ENCODE results near the gene GNLY. TPM values are rescaled to one million over a fixed set of nuclear protein-coding genes. Genes with fewer than 3 reads are reported as not detected.

Gene GNLY
- total RNA-seq, 1 donor from 2014 or later = 23.5 TPM

DNA sequence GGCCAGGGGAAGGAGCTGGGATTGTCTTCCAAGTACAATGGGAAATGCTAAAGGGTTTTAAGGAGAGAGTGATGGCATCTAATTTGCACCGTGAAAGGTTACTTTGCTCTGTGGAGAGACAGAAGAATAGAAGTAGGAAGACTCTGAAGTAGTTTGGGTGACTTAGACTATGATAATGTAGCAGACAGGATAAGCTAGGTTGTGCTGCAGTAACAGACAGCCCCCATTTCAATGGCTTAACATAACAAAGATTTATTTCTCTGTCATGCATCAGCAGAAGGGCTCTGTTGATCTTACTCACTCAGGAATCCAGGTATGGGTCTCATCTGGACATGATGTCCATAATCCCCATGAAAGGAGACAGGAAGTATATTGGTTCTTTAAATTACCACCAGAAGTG is 26.4 kb downstream of the GNLY start:
- H3K4me3 Mint-ChIP-seq (ENCODE audit: low read depth) = no peak overlapping the region
- DNase-seq (ENCODE audit: low spot score) = no peak
- H3K9me3 Mint-ChIP-seq = no peaks in the 10 kb centered on the region
- no peak overlapping the region for H3K27ac Mint-ChIP-seq
- peaks cover 29% of the 10 kb centered on the region for H3K27me3 Mint-ChIP-seq (ENCODE audit: low read depth)
- no peaks in the 10 kb centered on the region for H3K36me3 Mint-ChIP-seq (ENCODE audit: low read depth)
- peaks cover 5% of the 10 kb centered on the region for H3K4me1 Mint-ChIP-seq (ENCODE audit: low read depth)
- intact Hi-C loops (cut with micrococcal nuclease) = loop anchor here (10.0 kb wide), 1 partner anchor 364 kb away; no protein-coding TSS in a partner anchor

DNA sequence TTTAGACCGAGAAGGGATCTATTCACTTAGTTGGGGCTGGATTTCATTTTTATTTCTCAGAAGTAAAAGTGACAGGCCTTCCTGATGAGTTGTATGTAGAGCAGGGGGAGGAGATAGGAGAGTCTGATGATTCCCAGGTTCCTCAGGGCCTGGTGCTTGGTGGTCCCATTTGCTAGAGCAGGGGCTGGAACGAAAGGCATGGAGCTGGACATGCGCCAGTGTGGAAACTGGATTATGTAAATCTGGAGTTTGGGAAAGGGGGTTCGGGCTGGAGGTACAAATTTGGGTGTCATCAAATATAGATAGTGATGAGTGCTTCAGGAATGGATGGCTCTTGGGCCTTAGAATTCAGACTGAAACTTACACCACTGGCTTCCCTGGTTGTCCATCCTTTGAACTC is 27.5 kb downstream of the GNLY start:
- no peaks in the 10 kb centered on the region for H3K9me3 Mint-ChIP-seq
- H3K4me3 Mint-ChIP-seq (ENCODE audit: low read depth) = no peak overlapping the region
- H3K4me1 Mint-ChIP-seq (ENCODE audit: low read depth) = no peaks in the 10 kb centered on the region
- no peaks in the 10 kb centered on the region for H3K36me3 Mint-ChIP-seq (ENCODE audit: low read depth)
- peaks cover 23% of the 10 kb centered on the region for H3K27me3 Mint-ChIP-seq (ENCODE audit: low read depth)
- no peak overlapping the region for H3K27ac Mint-ChIP-seq
- DNase-seq (ENCODE audit: low spot score) = no peak
- intact Hi-C loops (cut with micrococcal nuclease) = loop anchor here (10.0 kb wide), 1 partner anchor 363 kb away; no protein-coding TSS in a partner anchor

DNA sequence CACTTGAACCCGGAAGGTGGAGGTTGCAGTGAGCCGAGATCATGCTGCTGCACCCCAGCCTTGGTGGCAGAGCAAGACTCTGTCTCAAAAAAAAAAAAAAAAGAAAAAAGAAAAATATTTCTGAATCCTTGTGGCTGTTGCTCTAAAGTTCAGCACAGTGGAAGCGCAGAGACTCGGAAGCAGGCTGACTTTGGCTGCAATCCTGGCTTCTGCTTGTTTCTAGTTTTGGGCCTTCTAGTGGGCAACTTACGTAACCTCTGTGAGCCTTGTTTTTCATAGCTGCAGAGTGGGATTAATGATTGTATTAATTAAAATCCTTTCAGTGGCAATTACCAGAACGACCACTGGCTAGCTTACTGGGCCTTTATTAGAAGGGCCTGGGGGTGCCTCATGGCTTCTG is 28.4 kb downstream of the GNLY start:
- Mint-ChIP-seq H3K27me3 (ENCODE audit: low read depth) (peaks cover 20% of the 10 kb centered on the region), H3K4me3 (ENCODE audit: low read depth) (no peak overlapping the region), H3K27ac (no peak overlapping the region), H3K36me3 (ENCODE audit: low read depth) (no peaks in the 10 kb centered on the region), H3K9me3 (no peaks in the 10 kb centered on the region), H3K4me1 (ENCODE audit: low read depth) (no peaks in the 10 kb centered on the region)
- intact Hi-C loops (cut with micrococcal nuclease) = loop anchor here (10.0 kb wide), 1 partner anchor 362 kb away; no protein-coding TSS in a partner anchor
- DNase-seq (ENCODE audit: low spot score) = no peak

DNA sequence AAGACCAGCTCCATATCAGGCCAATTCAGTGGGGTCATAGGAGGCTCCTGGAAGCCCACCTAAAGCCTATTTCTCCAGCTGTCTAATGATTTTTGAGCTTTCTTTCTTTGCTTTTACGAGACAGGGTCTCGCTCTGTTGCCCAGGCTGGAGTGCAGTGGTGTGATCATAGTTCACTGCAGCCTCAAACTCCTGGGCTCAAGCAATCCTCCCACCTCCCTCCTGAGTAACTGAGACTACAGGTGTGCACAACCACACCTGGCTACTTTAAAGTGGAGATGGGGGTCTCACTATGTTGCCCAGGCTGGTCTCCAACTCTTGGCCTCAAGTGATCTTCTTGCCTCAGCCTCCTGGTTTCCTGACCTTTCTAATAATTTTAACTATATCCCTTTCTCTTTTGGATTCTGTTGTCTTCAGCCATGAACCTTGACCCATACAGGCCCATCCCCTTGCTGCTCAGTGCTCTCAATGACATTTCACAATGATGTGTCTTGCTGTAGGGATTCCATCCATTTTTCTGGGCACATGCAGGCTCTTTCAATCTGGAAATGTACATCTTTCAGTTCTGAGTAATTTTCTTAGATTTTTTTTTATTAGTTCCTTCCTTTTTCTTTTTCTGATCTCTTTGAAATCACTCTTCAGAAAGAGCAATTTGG is 29.7 kb downstream of the GNLY start:
- Mint-ChIP-seq H3K4me3 (ENCODE audit: low read depth) (no peak overlapping the region), H3K36me3 (ENCODE audit: low read depth) (no peaks in the 10 kb centered on the region), H3K9me3 (no peaks in the 10 kb centered on the region), H3K27me3 (ENCODE audit: low read depth) (peaks cover 25% of the 10 kb centered on the region), H3K4me1 (ENCODE audit: low read depth) (peaks cover under 1% of the 10 kb centered on the region), H3K27ac (no peak overlapping the region)
- DNase-seq (ENCODE audit: low spot score) = no peak
- intact Hi-C loops (cut with micrococcal nuclease) = loop anchor here (10.0 kb wide), 1 partner anchor 361 kb away; no protein-coding TSS in a partner anchor

DNA sequence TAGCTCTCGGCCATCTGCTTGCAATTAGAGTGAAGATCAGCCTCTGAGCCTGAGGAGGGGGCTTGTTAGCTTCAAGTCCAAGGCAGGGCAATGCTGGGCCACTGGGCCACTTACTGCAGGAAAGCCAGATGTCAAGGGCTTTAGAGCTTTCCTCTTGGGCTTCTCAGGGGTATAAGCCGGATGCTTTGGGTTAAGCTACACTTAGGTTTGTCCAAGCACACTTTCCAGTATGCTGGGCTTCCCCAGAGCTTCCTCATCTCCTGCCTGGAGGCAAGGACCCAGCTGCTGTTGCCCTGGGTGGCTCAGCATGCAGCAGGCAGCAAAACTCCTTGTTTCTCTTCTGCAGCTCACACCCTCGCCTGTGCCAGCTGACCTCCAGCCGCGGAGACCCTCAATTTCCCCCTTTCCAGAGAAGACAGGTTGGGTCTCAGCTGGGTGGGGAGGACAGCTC is 30.6 kb downstream of the GNLY start:
- H3K4me3 Mint-ChIP-seq (ENCODE audit: low read depth) = no peak overlapping the region
- H3K9me3 Mint-ChIP-seq = no peaks in the 10 kb centered on the region
- H3K36me3 Mint-ChIP-seq (ENCODE audit: low read depth) = no peaks in the 10 kb centered on the region
- no peak for DNase-seq (ENCODE audit: low spot score)
- H3K27me3 Mint-ChIP-seq (ENCODE audit: low read depth) = peaks cover 32% of the 10 kb centered on the region
- intact Hi-C loops (cut with micrococcal nuclease) = loop anchor here (10.0 kb wide), 1 partner anchor 360 kb away; no protein-coding TSS in a partner anchor
- H3K4me1 Mint-ChIP-seq (ENCODE audit: low read depth) = peaks cover 9% of the 10 kb centered on the region
- H3K27ac Mint-ChIP-seq = no peak overlapping the region

DNA sequence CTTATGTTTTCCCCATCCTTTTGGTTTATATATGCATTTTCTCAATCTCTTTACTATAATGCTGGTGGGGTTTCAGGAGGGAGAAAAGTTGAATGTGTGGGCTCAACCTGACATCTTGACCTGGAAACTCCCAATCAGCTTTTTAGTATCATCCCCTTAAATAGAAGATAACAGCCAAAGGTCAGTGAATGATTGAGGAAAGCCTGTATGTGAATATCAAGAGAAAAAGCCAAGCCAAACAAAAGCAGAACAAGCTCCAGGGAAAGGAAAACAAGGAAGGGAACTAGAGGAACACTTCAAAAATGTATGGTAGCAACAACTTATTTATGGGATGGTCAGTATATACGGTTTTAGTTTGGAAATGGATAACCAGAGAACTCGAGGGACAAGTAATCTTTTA is 31.3 kb downstream of the GNLY start:
- intact Hi-C loops (cut with micrococcal nuclease) = loop anchor here (10.0 kb wide), 1 partner anchor 359 kb away; no protein-coding TSS in a partner anchor
- DNase-seq (ENCODE audit: low spot score) = no peak
- no peak overlapping the region for H3K27ac Mint-ChIP-seq
- no peak overlapping the region for H3K4me3 Mint-ChIP-seq (ENCODE audit: low read depth)
- H3K4me1 Mint-ChIP-seq (ENCODE audit: low read depth) = peaks cover 9% of the 10 kb centered on the region
- peaks cover 33% of the 10 kb centered on the region for H3K27me3 Mint-ChIP-seq (ENCODE audit: low read depth)
- H3K9me3 Mint-ChIP-seq = no peaks in the 10 kb centered on the region
- H3K36me3 Mint-ChIP-seq (ENCODE audit: low read depth) = no peaks in the 10 kb centered on the region

DNA sequence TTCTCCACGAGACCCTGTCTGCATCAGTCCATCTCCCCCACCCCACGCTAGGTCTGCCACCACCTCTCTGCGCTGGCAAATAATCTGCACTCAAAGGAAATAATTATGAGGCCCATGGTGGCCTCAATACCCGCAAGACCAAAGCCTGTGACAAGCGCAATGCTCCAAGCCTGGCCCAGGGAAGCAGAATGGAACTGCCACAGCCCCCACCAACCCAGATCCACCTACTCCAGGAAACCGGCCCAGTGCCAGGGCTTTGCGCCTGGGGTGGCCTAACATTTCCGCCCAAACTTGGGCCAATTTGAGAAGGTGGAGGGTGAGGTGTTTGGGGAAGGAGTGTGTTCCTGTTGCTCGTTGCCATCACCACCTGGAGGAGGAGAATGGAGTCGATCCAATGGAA is 33.6 kb downstream of the GNLY start:
- no peak overlapping the region for H3K4me3 Mint-ChIP-seq (ENCODE audit: low read depth)
- no peaks in the 10 kb centered on the region for H3K9me3 Mint-ChIP-seq
- peaks cover 9% of the 10 kb centered on the region for H3K4me1 Mint-ChIP-seq (ENCODE audit: low read depth)
- no peaks in the 10 kb centered on the region for H3K36me3 Mint-ChIP-seq (ENCODE audit: low read depth)
- peaks cover 28% of the 10 kb centered on the region for H3K27me3 Mint-ChIP-seq (ENCODE audit: low read depth)
- intact Hi-C loops (cut with micrococcal nuclease) = loop anchor here (2.0 to 10.0 kb wide), 2 partner anchors 77 to 357 kb away; no protein-coding TSS in a partner anchor
- no peak for DNase-seq (ENCODE audit: low spot score)
- no peak overlapping the region for H3K27ac Mint-ChIP-seq

DNA sequence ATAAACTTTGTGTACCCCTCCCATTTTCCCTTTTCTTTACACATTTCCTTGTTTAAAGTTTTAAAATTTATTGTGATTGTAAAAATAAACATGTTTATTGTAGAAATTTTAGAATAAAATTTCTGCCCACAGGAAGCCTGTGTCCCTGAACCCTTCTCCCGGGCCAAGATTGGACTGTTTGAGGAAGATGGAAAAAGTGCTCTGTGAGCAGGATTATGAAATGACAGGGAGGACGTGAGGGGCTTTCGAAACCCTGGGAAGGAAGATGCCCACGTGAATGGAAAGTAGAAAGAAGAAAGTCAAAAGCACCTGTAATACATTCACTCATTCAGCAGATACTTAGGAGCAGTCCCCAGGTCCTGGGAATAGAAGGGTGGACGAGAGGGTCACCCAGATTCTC is 34.2 kb downstream of the GNLY start:
- H3K4me3 Mint-ChIP-seq (ENCODE audit: low read depth) = no peak overlapping the region
- no peaks in the 10 kb centered on the region for H3K9me3 Mint-ChIP-seq
- peaks cover 9% of the 10 kb centered on the region for H3K4me1 Mint-ChIP-seq (ENCODE audit: low read depth)
- no peak for DNase-seq (ENCODE audit: low spot score)
- intact Hi-C loops (cut with micrococcal nuclease) = loop anchor here (2.0 to 10.0 kb wide), 2 partner anchors 76 to 356 kb away; no protein-coding TSS in a partner anchor
- H3K27ac Mint-ChIP-seq = no peak overlapping the region
- H3K36me3 Mint-ChIP-seq (ENCODE audit: low read depth) = no peaks in the 10 kb centered on the region
- peaks cover 28% of the 10 kb centered on the region for H3K27me3 Mint-ChIP-seq (ENCODE audit: low read depth)

DNA sequence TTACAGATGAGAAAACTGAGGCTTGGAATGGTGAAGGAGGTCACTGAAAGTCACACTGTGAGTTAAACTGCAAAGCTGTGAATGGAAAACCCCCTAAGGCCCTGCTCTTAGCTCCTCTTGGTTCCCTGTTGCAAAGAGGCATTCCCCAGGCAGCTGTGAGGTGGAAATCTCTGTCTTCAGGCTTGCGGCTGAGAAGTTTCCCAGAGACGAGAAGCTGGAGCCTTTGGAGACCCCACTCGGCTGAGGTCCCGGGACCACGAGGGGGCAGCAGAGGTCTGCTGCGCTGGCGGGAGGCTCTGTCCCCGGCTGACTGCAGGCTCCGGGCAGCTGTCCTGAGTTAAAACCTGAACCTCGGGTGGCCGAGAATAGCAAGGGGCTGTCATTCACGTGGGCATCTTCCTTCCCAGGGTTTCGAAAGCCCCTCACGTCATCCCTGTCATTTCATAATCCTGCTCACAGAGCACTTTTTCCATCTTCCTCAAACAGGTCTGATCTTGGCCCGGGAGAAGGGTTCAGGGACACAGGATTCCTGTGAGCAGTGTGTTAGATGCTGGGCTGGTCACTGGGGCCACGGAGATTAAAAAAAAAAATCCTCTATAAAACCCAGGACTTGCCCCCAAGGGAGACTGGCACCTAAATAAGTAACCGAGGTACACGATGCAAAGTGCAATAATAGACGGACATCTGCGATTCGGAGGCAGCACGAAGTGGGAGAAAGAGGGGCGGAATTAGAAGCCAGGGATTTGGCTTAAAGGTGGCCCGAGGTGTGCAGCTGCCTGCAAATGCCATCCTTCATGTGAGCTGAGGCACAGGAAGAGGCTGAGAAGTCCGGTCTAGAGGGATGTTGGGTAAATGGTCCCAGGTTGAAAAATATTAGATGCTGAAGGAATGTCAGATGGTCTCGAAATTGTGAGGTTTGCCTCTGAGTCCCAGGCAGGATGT is 35.0 kb downstream of the GNLY start:
- H3K4me1 Mint-ChIP-seq (ENCODE audit: low read depth) = peaks cover 9% of the 10 kb centered on the region
- intact Hi-C loops (cut with micrococcal nuclease) = loop anchor here (1.0 to 10.0 kb wide), 3 partner anchors 76 to 356 kb away; no protein-coding TSS in a partner anchor
- H3K27me3 Mint-ChIP-seq (ENCODE audit: low read depth) = peaks cover 28% of the 10 kb centered on the region
- H3K27ac Mint-ChIP-seq = no peak overlapping the region
- DNase-seq (ENCODE audit: low spot score) = peak; percentile 47
- H3K9me3 Mint-ChIP-seq = no peaks in the 10 kb centered on the region
- no peak overlapping the region for H3K4me3 Mint-ChIP-seq (ENCODE audit: low read depth)
- no peaks in the 10 kb centered on the region for H3K36me3 Mint-ChIP-seq (ENCODE audit: low read depth)

DNA sequence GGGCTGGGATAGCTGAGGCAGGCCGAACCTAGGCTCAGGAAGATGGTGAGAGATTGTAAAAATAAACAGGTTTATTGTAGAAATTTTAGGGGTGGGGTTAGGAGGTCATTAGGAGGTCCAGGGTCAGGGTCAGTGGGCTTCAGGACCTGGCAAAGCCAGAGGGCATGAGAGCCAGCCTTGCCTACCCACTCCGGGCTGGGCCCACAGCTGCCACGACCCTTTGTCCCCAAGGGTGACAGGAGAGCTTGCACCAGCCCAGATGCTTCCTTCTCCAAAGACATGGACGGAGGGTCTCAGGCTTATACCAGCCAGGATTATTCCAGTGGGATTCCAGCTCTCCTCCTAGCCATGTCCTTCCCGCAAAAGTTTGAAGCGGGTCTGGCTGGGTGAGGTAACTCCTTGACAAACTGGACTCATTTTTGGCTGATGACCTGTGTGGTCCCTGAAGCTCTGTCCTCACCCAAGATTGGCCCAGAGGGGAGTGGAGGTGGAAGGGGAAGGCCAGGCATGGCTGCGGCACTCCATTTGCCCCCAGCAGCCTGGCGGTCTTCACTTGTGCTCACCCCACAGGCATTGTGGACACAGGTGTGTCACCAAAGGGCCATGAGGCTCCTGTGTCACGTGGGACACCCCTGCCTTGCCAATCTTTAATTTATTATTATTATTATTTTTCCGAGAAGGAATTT is 35.8 kb downstream of the GNLY start:
- no peak overlapping the region for H3K27ac Mint-ChIP-seq
- no peaks in the 10 kb centered on the region for H3K9me3 Mint-ChIP-seq
- peaks cover 24% of the 10 kb centered on the region for H3K27me3 Mint-ChIP-seq (ENCODE audit: low read depth)
- intact Hi-C loops (cut with micrococcal nuclease) = loop anchor here (1.0 to 10.0 kb wide), 3 partner anchors 75 to 355 kb away; no protein-coding TSS in a partner anchor
- H3K36me3 Mint-ChIP-seq (ENCODE audit: low read depth) = no peaks in the 10 kb centered on the region
- DNase-seq (ENCODE audit: low spot score) = no peak
- H3K4me1 Mint-ChIP-seq (ENCODE audit: low read depth) = peaks cover 9% of the 10 kb centered on the region
- no peak overlapping the region for H3K4me3 Mint-ChIP-seq (ENCODE audit: low read depth)

DNA sequence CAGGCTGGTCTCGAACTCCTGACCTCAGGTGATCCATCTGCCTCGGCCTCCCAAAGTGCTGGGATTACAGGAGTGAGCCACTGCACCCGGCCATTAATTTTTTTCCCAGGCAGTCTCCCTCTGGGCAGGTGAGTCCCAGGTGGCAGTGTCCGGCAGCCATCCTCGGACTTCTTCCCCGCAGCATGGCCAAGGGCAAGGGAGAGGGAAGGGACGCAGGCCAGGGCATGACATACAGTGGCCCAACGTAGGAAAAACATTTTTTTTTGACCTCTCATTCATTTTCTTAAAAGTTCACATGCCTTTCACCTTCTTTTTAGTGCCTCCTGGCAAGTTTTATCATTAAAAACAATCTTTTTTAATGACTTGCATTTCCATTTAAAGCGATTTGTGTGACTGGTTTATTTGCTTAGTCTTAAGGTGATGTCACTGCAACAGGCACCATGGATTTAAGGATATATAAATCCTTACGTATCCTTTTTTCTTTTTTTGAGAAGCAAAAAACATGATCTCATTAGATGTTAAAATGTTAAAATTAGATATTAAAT is 36.6 kb downstream of the GNLY start:
- intact Hi-C loops (cut with micrococcal nuclease) = no loop called here
- Mint-ChIP-seq H3K27ac (no peak overlapping the region), H3K4me3 (ENCODE audit: low read depth) (no peak overlapping the region), H3K27me3 (ENCODE audit: low read depth) (peaks cover 20% of the 10 kb centered on the region), H3K36me3 (ENCODE audit: low read depth) (no peaks in the 10 kb centered on the region), H3K4me1 (ENCODE audit: low read depth) (peaks cover 9% of the 10 kb centered on the region), H3K9me3 (no peaks in the 10 kb centered on the region)
- DNase-seq (ENCODE audit: low spot score) = no peak

DNA sequence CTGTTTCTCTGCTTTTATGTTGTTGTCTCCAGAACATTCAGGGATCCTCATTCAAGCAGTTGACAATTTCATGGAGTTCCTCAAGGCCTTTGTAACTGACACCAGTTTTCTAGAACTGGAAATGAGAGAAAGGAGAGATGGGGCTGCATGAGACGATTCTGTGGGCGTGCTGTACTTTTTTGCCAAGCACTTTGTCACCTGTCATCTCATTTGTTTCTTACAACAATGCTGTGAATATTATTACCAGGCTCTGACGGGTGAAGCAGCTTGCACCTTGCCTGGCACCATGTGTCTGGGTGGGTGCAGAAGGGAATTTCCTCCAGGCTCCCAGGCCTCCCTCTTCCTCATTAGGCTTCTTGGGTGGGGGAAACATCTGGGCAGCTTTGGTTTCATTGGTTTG is 37.4 kb downstream of the GNLY start:
- Mint-ChIP-seq H3K4me3 (ENCODE audit: low read depth) (no peak overlapping the region), H3K9me3 (no peaks in the 10 kb centered on the region), H3K27me3 (ENCODE audit: low read depth) (peaks cover 21% of the 10 kb centered on the region), H3K36me3 (ENCODE audit: low read depth) (no peaks in the 10 kb centered on the region), H3K27ac (no peak overlapping the region), H3K4me1 (ENCODE audit: low read depth) (peaks cover 9% of the 10 kb centered on the region)
- no peak for DNase-seq (ENCODE audit: low spot score)
- intact Hi-C loops (cut with micrococcal nuclease) = no loop called here

Measured in activated T-helper 2 cell treated with anti-CD3 and anti-CD28 coated beads, Interferon-gamma antibody, Interleukin-2, Interleukin-4, amounts not matched to agents 10 μg/mL and 5 μg/mL and 100 μg/mL, durations not matched to agents 14 hours and 24 hours and 36 hours (primary cell).